B cell (primary cell): Measurements from ENCODE around the gene SMAP1. TPM values are rescaled to one million over a fixed set of nuclear protein-coding genes. Genes with fewer than 3 reads are reported as not detected.
A peak's percentile ranks its signal among the peaks of the same experiment; 100 is the strongest.

Experiments used
- ATAC-seq: fragments of 200-7000 bp; cut with Tn5 transposase; one replicate; pipeline ENCODE4 v1.10.0; 2021; ENCODE audit warnings: low read depth, mild to moderate bottlenecking, moderate number of reproducible peaks, moderate library complexity
- CTCF ChIA-PET: fragments of 350-600 bp; sonication (Branson Sonifier 250); formaldehyde crosslinking; loops from one replicate; lab custom pipeline; 2021; ENCODE audit warnings: antibody characterized with exemption, inconsistent platforms; lab: Charles Lee
- POLR2A ChIA-PET: fragments of 350-600 bp; sonication (Branson Sonifier 250); formaldehyde crosslinking; loops from one replicate; lab custom pipeline; 2021; ENCODE audit warnings: antibody characterized with exemption; lab: Charles Lee
- DNase-seq: peaks from one replicate; pipeline ENCODE4 v3.0.0; 2013
- H2AFZ ChIP-seq: 2 replicates; pipeline ENCODE4 v1.6.1; 2012; ENCODE audit warnings: mild to moderate bottlenecking, low read depth, low read length; ENCODE audit not compliant: insufficient read depth, poor library complexity, severe bottlenecking
- H3K27ac ChIP-seq, 2 donors: 1 replicate in 1 of 2; 2 replicates in 1 of 2; pipeline ENCODE4 v1.5.1; 2012 to 2013; ENCODE audit warnings: low read length in 2 of 2, mild to moderate bottlenecking in 2 of 2, moderate library complexity in 1 of 2
- H3K27me3 ChIP-seq, 4 experiments: fragments of 200-600 bp in 1 of 4; sonication (generic) in 1 of 4; replicated peaks in 1 of 4; 1 replicate in 2 of 4; 2 replicates in 2 of 4; pipeline versions ENCODE4 v1.6.1 to v1.7.0; 2013 to 2016; ENCODE audit warnings: low read length in 3 of 4, mild to moderate bottlenecking in 2 of 4, mixed read lengths in 1 of 4, moderate library complexity in 1 of 4; ENCODE audit not compliant: insufficient read depth in 4 of 4, control insufficient read depth in 3 of 4; ENCODE audit errors: control extremely low read depth in 1 of 4
- H3K36me3 ChIP-seq, 2 experiments: replicated peaks in 1 of 2; 1 replicate in 1 of 2; 2 replicates in 1 of 2; pipeline versions ENCODE4 v1.6.1 to v1.7.1; 2013; ENCODE audit warnings: low read length in 1 of 2; ENCODE audit not compliant: insufficient read depth in 2 of 2, control insufficient read depth in 1 of 2; ENCODE audit errors: control extremely low read depth in 1 of 2, extremely low read depth in 1 of 2
- H3K4me1 ChIP-seq, 2 donors: fragments of 200-600 bp in 1 of 2; sonication (generic) in 1 of 2; 1 replicate in 1 of 2; 2 replicates in 1 of 2; pipeline versions ENCODE4 v1.5.1 to v1.6.1; 2013 to 2017; ENCODE audit warnings: low read length in 2 of 2; ENCODE audit not compliant: control insufficient read depth in 2 of 2, insufficient read depth in 2 of 2
- H3K4me2 ChIP-seq: replicated peaks from 2 replicates; pipeline ENCODE3; 2012; ENCODE audit warnings: mild to moderate bottlenecking, low read depth, low read length; ENCODE audit not compliant: poor library complexity, severe bottlenecking
- H3K4me3 ChIP-seq, 5 experiments: fragments of 200-600 bp in 1 of 5; sonication (generic) in 1 of 5; 1 replicate in 3 of 5; 2 replicates in 2 of 5; pipeline versions ENCODE4 v1.5.1 to v1.7.0; 2011 to 2016; ENCODE audit warnings: low read length in 4 of 5, mild to moderate bottlenecking in 4 of 5, low read depth in 2 of 5, control low read depth in 1 of 5, moderate library complexity in 1 of 5; ENCODE audit not compliant: insufficient read depth in 1 of 5; ENCODE audit errors: control extremely low read depth in 1 of 5, extremely low read depth in 1 of 5
- H3K79me2 ChIP-seq: fragments of 200-600 bp; sonication (generic); one replicate; pipeline ENCODE4 v1.6.0; 2016; ENCODE audit warnings: low read length; ENCODE audit not compliant: control insufficient read depth, insufficient read depth
- H3K9ac ChIP-seq: fragments of 200-600 bp; sonication (generic); 2 replicates; pipeline ENCODE4 v1.6.1; 2017; ENCODE audit warnings: mild to moderate bottlenecking, low read length, moderate library complexity
- H3K9me3 ChIP-seq, 3 donors: one replicate each; pipeline versions ENCODE4 v1.6.1 to v1.7.1; 2013; ENCODE audit warnings: low read length in 2 of 3; ENCODE audit not compliant: control insufficient read depth in 2 of 3, insufficient read depth in 1 of 3; ENCODE audit errors: control extremely low read depth in 1 of 3
- H4K20me1 ChIP-seq: 2 replicates; pipeline ENCODE4 v1.6.0; 2012; ENCODE audit warnings: mild to moderate bottlenecking, low read length; ENCODE audit not compliant: insufficient read depth, control insufficient read depth, poor library complexity, severe bottlenecking
- H3K27ac Mint-ChIP-seq: one replicate; pipeline ENCODE4 v1.8.0; 2021; ENCODE audit warnings: mixed read lengths
- H3K27me3 Mint-ChIP-seq: one replicate; pipeline ENCODE4 v1.8.0; 2021; ENCODE audit warnings: mixed read lengths
- H3K4me1 Mint-ChIP-seq: one replicate; pipeline ENCODE4 v1.8.0; 2021; ENCODE audit warnings: mixed read lengths
- H3K4me3 Mint-ChIP-seq: one replicate; pipeline ENCODE4 v1.8.0; 2021; ENCODE audit warnings: mixed read lengths
- H3K9me3 Mint-ChIP-seq: one replicate; pipeline ENCODE4 v1.8.0; 2022; ENCODE audit warnings: mixed read lengths; ENCODE audit not compliant: insufficient read depth
- CTCF ChIP-seq: fragments of 200-600 bp; IDR thresholded peaks from one replicate; pipeline ENCODE4 v1.8.0; 2022; ENCODE audit warnings: antibody characterized with exemption, mild to moderate bottlenecking
- EZH2 ChIP-seq: IDR thresholded peaks from 2 replicates; pipeline ENCODE4 v1.6.1; 2012; ENCODE audit warnings: borderline replicate concordance, low read depth, mild to moderate bottlenecking, moderate library complexity, low read length; ENCODE audit not compliant: insufficient read depth, poor library complexity, severe bottlenecking
- WGBS: methylation state at CpG from one replicate; pipeline ENCODE4 v1.1.5; 2013; ENCODE audit warnings: missing lambda C conversion rate; ENCODE audit not compliant: insufficient coverage; 5-methylcytosine and 5-hydroxymethylcytosine counted together
- intact Hi-C: fragments of 100-400 bp; cut with micrococcal nuclease; formaldehyde crosslinking; loops from one replicate; pipeline ENCODE4 v1.10.0; 2022
- polyA plus RNA-seq: library from polyadenylated mRNA; depleted of rRNA; stranded (reverse); fragments of >200 nt; gene quantifications from 2 replicates; pipeline ENCODE4 v1.2.3, GENCODE V29; 2012
- total RNA-seq, 2 donors: library from RNA; stranded (reverse); fragments of 120-200 nt in 1 of 2; gene quantifications; 1 replicate in 1 of 2; 2 replicates in 1 of 2; pipeline versions ENCODE4 v1.2.3 to v1.2.4, GENCODE V29; 2013 to 2022

SMAP1 gene
- total and polyA plus RNA-seq, 2 donors (not counting 1 experiment from before 2014, with no cell fraction given): 11.0 to 21.7 TPM

- WGBS: 0% methylated on average over 2 of the region's 4 CpGs
- Mint-ChIP-seq H3K27me3 (peaks cover 6% of the 10 kb centered on the region), H3K9me3 (no peaks in the 10 kb centered on the region), H3K27ac (no peak overlapping the region), H3K4me3 (peak overlapping the region; percentile 90), H3K4me1 (peaks cover 44% of the 10 kb centered on the region)
- peak overlapping the region; percentile 80 for H3K9ac ChIP-seq
- POLR2A ChIA-PET: no interaction called here
- no peaks in the 10 kb centered on the region for H3K27me3 ChIP-seq
- CTCF ChIA-PET: interaction anchor here (0.7 to 2.8 kb wide), 3 partner anchors 17 to 256 kb away, joined by 4 to 29 read pairs (median 5); partner anchors contain the start of gene FAM135A
- no peaks in the 10 kb centered on the region for H3K9me3 ChIP-seq
- H3K4me1 ChIP-seq: peaks cover 17 to 23% of the 10 kb centered on the region in 2 donors
- peak overlapping the region; percentile 84 for H3K4me2 ChIP-seq
- ATAC-seq: no peak
- peaks cover 28% of the 10 kb centered on the region for H4K20me1 ChIP-seq
- intact Hi-C loops: loop anchor here (2.0 to 10.0 kb wide), 5 partner anchors 16 to 1953 kb away; partner anchors contain the start of genes KCNQ5, LMBRD1 and OGFRL1
- no peak overlapping the region for H2AFZ ChIP-seq
- TF ChIP-seq CTCF (no peak), EZH2 (no peak)
- peak overlapping the region in 1 of 5 experiments; percentile 86 for H3K4me3 ChIP-seq
- no peak overlapping the region for H3K27ac ChIP-seq
- DNase-seq: no peak
- H3K79me2 ChIP-seq: peaks cover 58% of the 10 kb centered on the region
- H3K36me3 ChIP-seq: no peaks in the 10 kb centered on the region
Measured at GRCh38 chr6:70669133-70669532, 1.4 kb downstream of the SMAP1 start.

- H3K79me2 ChIP-seq: peaks cover 90% of the 10 kb centered on the region
- no peaks in the 10 kb centered on the region for H3K27me3 ChIP-seq
- Mint-ChIP-seq H3K4me3 (no peak overlapping the region), H3K9me3 (no peaks in the 10 kb centered on the region), H3K27ac (no peak overlapping the region), H3K27me3 (no peaks in the 10 kb centered on the region), H3K4me1 (peaks cover 41% of the 10 kb centered on the region)
- intact Hi-C loops: no loop called here
- peaks cover 9 to 16% of the 10 kb centered on the region in 2 donors for H3K4me1 ChIP-seq
- no peak overlapping the region for H2AFZ ChIP-seq
- no peak for ATAC-seq
- H3K36me3 ChIP-seq: peaks cover 0 to 2% of the 10 kb centered on the region in 2 experiments
- H4K20me1 ChIP-seq: peaks cover 52% of the 10 kb centered on the region
- no peak for DNase-seq
- ChIA-PET CTCF (interaction anchor here (2.2 to 4.4 kb wide), 2 partner anchors 12 to 14 kb away, joined by 8 to 25 read pairs; no protein-coding TSS in a partner anchor), POLR2A (no interaction called here)
- no peak overlapping the region for H3K27ac ChIP-seq
- WGBS: no CpG with 5 or more reads among the region's 1 CpG
- H3K4me2 ChIP-seq: no peak overlapping the region
- TF ChIP-seq EZH2 (no peak), CTCF (no peak)
- H3K9ac ChIP-seq: no peak overlapping the region
- H3K9me3 ChIP-seq: no peaks in the 10 kb centered on the region
- no peak overlapping the region for H3K4me3 ChIP-seq
Measured at GRCh38 chr6:70672549-70672948, 4.9 kb downstream of the SMAP1 start.
